Activated T-helper 9 cell treated with anti-CD3 and anti-CD28 coated beads, Interleukin-2, amount 50 U/mL, for 16 hours (primary cell): ENCODE measurements around the gene NOL12.
"Not testable (repeated sequence)": the region's sequence is repeated elsewhere in the genome, so short reads cannot be mapped to it uniquely, and the experiment has no call there.

Experiments used
- DNase-seq: peaks from one replicate; pipeline ENCODE4 v3.0.0-alpha.2; 2020; ENCODE audit warnings: low read depth

NOL12 gene, protein sequence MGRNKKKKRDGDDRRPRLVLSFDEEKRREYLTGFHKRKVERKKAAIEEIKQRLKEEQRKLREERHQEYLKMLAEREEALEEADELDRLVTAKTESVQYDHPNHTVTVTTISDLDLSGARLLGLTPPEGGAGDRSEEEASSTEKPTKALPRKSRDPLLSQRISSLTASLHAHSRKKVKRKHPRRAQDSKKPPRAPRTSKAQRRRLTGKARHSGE

DNA sequence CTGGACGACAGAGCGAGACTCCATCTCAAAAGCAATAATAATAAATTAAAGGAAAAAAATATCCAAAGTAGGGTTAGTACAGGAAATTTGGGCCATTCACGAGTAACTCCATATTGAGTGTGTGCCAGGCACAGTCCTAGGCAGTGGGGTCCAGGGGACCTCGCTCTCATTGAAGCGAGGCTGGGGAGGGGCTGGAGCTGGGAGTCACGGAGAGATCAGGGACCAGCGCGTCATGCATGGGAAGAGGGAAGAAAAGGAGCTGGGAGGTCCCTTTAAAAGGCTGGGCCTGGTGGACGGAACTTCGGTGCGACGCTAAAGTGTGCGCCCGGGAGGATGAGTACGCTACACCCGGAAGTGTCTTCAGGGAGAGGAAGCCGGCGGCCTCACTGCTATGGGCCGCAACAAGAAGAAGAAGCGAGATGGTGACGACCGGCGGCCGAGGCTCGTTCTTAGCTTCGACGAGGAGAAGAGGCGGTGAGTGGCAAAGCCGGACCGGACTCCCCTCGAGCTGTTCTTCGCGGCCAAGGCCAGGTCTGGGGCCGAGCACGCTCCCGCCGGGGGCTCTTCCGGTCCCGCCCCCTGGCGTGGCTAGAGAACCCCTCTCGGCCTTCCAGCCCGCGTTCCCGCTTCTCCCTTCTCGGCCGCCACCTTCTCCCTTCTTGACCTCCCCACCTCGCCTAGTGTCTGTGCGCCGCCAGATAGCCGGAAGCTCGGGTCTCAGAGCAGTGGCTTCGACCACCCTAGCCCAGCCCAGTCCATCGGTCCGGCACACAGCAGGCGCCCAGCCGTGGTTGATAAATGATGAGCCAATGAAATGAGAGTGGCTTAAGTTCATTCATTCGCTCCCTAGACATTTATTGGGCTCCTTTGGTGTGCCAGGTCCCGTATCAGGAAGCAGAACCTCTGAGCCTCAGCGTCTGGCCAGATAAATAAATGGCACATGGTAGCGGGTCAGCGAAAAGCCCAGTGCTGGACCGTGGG, at the start of gene NOL12:
TSS of gene NOL12 (plus strand) at position 342 of the 981 bp plus-strand sequence. CDS start at position 392, 50 bp downstream.
- DNase-seq = peak; percentile 63

GRCh38 chr22:37636949-37637273, 49.2 kb upstream of the NOL12 start:
- DNase-seq = no peak

DNA sequence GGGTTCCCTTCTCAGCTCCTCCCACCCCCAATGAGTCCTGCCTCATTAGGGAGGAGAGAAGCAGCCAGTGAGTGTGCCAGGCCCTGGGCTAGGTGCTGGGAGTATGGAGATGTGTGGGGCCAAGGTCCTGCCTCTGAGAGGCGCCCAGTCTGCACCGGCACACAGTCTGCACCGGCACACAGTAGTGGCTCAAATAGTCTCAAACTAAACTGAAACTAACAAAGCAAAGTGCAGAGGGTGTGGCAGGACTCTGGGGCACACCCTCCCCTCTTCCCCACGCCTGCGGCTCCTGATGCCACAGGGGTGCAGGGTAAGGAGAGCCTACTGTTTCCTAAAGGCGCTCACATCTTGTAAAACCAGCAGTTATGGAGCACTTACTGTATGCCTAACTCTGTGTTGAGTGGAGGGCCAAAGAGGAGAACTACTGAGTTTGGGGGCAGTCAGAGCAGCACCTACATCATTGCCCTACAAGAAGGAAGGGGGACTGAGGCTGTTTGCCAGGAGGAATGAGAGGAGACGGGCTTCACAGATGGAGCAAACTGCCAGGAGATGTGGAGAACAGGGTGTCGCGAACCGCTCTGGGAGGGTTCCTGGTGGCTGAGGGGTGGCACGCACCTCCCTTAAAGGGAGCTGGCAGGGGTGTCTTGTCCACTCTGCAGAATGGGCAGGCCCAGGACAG, 47.6 kb upstream of the NOL12 start:
- DNase-seq = no peak

DNA sequence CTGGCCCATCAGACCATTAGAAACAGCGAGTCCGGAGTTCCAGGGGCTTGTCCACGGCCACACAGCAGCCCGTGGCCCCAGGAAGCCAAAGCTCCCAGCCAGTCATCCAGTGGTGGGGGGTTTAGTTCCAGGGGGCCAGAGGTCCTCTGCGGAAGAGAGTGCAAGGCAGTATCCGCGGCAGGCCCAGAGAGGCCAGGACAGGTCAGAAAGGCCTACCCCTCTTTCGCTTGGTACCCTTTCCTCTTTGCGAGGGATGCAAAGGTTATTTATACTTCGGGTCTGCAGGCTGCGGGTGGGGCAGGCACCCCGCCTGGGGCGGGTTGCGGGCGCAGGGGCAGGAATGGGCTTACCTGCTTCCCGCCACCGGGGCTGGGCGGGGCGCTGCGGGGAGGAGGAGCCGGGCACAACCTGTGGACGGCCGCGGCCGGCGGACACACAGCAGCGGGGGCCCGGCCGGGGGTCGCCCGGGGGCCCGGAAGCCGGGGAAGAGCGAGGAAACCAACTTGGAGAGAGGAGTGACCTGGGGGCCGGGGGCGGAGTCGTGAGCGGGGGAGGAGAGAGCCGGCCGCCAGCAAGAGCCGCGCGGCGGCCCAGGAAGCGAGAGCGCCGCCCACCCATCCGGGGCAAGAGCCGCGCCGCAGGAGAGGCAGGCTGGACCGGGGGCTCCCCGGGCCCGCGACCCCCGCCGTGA, 46.9 kb upstream of the NOL12 start, which contains the start of gene SH3BP1:
TSS of gene SH3BP1 (plus strand) at position 600 of the 691 bp plus-strand sequence. CDS start 119 bp downstream, outside the sequence.
- peak; percentile 35 for DNase-seq

DNA sequence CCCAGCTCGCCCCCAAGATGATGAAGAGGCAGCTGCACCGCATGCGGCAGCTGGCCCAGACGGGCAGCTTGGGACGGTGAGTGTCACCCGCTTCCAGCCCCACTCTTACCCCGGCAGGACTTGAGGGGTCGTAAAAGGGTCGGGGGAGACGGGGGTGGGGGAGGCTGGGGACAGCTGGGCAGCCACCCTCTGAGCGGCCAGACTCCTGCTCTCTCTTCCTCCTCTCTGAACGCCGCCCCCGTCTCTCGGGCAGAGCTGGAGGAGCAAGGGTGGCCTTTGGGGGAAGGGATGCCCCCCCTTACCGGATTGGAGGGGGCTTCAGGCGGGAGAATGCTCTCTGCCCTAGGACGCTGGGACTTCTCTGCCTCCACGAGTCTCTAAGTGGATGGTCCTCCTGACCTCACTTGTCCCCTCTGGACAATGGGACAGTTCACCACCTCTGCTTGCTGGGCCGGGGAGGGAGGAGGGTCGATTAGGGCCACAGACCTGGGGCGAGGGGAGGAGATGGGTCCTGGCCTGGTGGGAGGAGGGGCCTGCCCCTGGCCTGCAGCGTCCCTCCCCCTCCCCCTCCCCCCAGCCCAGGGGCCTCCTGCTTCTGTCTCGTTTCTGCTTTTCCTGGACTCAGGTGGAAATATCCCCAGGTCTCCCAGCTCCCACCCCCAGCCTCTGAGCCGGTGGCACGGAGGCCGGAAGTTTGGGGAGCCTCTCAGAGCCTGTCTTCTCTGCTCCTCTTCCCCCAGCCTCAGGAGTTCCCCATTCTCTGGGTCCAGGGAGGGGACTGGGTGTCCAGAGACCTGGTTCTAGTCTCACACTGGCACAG, 46.2 kb upstream of the NOL12 start:
- DNase-seq = no peak

- DNase-seq = no peak
Measured at GRCh38 chr22:37640591-37641560, 45.3 kb upstream of the NOL12 start.

DNA sequence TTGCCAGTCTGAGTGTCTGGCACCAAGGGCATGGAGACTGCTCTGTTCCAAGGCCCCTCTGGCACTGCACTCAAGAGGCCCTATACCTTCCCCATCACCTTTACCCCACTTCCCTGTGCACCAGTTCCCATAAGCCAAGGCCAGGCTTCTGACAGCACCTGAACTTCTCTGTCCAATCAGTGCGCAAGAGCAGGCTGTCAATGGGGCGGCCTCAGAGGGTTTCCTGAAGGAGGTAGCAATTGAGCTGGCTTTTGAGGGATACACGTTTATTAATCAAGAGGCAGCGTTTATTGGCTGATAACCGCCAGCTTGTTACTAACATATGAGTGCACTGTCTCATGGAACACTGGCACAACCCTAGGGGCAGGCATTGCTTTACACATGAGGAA, 44.6 kb upstream of the NOL12 start:
- no peak for DNase-seq

- peak; percentile 79 for DNase-seq
Measured at GRCh38 chr22:37643225-37643847, 42.8 kb upstream of the NOL12 start.

DNA sequence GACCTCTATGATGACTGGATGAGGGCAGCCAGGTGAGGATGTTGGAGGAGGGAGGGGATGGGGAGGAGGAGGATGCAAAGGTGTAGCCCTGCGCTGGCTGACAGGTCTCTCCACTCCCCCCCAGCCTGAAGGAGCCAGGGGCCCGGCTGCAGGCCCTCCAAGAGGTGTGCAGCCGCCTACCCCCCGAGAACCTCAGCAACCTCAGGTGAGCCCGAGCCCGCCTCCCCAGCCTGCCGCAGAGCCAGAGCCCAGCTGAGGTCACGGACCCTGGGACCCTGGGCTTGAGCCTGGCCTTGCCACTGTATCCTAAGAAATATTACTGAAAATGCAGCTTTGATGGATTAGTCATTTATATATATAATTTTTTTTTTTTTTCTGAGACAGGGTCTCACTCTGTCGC, 38.8 kb upstream of the NOL12 start:
- DNase-seq = no peak

- no peak for DNase-seq
Measured at GRCh38 chr22:37647928-37648327, 38.2 kb upstream of the NOL12 start.

- no peak for DNase-seq
Measured at GRCh38 chr22:37650463-37651136, 35.5 kb upstream of the NOL12 start.

- no peak for DNase-seq
Measured at GRCh38 chr22:37654563-37655251, 31.4 kb upstream of the NOL12 start.

GRCh38 chr22:37655252-37655563, 30.9 kb upstream of the NOL12 start:
- no peak for DNase-seq

DNA sequence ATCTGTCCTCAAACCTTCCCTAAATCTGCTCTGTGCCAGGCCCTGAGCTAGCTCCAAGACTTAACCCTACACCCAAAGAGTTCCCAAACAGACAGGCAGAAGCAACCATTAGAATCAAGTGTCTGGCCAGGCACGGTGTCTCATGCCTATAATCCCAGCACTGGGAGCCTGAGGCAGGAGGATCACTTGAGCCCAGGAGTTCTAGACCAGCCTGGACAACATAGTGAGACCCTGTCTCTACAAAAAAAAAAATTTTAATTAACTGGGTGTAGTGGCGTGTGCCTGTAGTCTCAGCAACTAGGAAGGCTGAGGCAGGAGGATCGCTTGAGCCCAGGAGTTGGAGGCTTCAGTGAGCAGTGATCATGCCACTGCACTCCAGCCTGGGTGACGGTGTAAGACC, 29.6 kb upstream of the NOL12 start:
- DNase-seq = not testable (repeated sequence)

- DNase-seq = no peak
Measured at GRCh38 chr22:37657590-37658132, 28.5 kb upstream of the NOL12 start.

DNA sequence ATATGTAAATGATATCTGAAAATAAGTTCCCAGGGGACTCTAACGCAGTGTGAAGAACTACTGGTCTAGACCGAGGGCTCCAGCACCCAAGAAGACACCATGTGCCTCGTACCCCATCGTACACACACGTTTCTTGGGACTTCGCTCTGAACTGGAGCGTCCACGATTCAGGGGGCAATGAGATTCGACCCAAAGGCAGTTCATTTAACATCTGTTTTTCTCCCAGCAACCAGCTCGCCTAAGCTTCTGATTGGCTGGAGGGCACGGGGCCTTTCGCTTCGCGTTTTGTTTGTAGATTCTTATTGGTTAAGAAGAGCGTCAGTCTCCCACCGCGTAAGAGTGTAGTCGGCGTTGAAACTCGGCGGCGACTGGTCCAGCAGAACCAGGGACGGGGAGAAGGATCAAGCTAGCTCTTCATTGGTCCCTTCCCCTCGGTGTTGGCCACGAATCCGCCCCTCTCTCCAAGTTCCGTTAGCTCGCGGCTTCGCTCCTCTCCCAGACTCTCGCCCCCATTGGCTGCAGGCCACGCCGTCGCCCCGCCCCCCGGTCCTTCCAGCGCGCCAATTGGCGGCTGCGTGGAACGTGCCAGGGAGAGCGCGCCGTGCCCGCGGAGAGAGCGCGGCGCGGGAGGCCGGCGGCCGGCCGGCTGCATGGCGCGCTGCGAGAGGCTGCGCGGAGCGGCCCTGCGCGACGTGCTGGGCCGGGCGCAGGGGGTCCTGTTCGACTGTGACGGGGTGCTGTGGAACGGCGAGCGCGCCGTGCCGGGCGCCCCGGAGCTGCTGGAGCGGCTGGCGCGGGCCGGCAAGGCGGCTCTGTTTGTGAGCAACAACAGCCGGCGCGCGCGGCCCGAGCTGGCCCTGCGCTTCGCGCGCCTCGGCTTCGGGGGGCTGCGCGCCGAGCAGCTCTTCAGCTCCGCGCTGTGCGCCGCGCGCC, 27.7 kb upstream of the NOL12 start, which contains the start of gene PDXP:
TSS of gene PDXP (plus strand) at position 591 of the 933 bp plus-strand sequence. CDS start at position 651, 60 bp downstream.
- peak; percentile 97 for DNase-seq
